NCI-H2171 treated with DMSO at 0.1 percent for 48 hours (cell line): ENCODE data around the gene COL26A1.
"Not testable (repeated sequence)": the region's sequence is repeated elsewhere in the genome, so short reads cannot be mapped to it uniquely, and the experiment has no call there.

Source experiments
- DNase-seq: peaks from one replicate; lab custom pipeline; 2025; lab: John Stamatoyannopoulos, UW

Gene COL26A1

DNA sequence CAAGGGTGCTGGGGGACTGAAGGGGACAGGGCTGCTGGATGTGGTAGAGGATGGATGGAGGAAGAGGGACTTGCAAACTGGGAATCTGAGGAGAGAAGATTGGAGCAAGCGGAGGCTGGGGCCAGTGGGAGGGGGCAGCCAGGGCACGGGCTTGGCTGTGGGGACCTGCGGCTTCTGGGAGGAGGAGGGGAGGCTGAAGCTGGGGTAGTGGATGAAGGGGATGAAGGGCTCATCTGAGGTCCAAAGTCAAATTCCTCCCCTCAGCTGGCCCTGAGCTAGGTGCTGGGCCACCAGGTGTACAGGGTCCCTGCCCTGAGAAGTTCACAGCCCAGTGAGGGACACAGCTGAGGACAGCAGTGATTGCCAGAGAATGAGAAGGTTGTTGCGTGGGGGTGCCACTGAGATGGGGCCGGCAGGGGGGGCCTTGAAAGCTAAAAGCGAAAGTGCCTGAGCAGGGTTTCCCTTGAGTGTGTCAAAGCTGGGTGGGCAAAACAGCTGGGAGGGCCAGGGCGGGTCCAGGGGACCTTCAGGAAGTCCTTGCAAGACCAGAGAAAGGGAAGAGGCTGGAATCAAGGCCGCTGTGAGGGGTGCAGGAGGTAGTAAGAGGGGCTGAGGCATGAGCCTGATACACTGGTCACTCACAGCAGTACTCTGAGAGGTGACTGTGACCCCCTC lies 191.2 kb downstream of the COL26A1 start:
- DNase-seq: no peak

- no peak for DNase-seq
Observed at GRCh38 chr7:101554584-101555268, 192.1 kb downstream of the COL26A1 start.

GRCh38 chr7:101555269-101555920 lies 192.7 kb downstream of the COL26A1 start:
- no peak for DNase-seq

- DNase-seq: no peak
Observed at GRCh38 chr7:101555921-101556275, 193.2 kb downstream of the COL26A1 start.

GRCh38 chr7:101556453-101556968 lies 193.8 kb downstream of the COL26A1 start:
- no peak for DNase-seq

DNA sequence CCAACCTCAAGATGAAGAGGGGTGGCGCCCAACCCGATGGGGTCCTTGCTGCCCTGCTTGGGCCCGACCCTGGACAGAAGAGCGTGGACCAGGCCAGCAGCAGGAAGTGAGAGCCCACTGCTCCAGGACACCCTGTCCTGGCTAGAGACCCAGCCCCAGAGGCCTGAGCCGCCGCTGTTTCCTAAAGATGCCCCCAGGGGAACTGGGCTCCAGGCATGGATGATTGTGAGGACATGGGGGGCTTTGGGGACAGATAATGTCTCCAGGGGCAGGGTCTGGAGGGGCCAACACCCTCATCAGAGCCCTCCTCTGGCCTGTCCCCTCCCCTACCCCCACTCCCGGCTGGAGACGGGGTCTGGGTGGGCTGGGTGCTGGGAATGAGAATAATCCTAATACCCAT lies 194.7 kb downstream of the COL26A1 start:
- DNase-seq: no peak

GRCh38 chr7:101557978-101558741 lies 195.5 kb downstream of the COL26A1 start:
- DNase-seq: no peak

- DNase-seq: no peak
Observed at GRCh38 chr7:101558742-101559325, 196.2 kb downstream of the COL26A1 start.

DNA sequence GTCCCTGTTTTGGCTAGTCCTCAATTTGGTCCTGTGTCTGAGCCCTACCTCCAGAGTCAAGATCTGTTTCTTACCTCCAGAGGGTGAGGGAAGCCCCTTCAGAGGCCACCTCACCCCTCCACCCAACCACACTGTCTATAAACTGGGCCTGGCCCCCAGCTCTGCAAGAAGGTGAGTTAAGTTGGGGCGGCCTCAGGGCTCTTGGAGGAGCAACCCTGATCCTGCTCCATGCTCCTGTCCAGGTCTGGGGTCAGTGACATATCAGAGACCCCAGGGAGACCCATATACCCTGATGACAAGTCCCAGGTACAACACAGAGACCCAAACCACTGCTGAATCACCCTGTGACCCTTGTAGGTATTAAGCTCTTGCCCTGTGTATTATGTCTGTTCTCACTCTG lies 196.9 kb downstream of the COL26A1 start:
- DNase-seq: no peak

DNA sequence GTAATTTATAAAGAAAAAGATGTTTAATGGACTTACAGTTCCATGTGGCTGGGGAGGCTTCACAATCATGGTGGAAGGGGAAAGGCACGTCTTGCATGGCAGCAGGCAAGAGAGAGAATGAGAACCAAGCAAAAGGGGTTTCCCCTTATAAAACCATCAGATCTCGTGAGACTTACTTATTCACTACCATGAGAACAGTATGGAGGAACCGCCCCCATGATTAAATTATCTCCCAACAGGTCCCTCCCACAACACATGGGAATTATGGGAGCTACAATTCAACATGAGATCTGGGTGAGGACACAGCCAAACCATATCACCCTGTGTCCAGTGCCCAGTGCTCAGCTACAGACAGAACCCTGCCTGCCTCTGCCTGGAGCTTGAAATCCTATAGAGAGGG lies 197.3 kb downstream of the COL26A1 start:
- DNase-seq: not testable (repeated sequence)

DNA sequence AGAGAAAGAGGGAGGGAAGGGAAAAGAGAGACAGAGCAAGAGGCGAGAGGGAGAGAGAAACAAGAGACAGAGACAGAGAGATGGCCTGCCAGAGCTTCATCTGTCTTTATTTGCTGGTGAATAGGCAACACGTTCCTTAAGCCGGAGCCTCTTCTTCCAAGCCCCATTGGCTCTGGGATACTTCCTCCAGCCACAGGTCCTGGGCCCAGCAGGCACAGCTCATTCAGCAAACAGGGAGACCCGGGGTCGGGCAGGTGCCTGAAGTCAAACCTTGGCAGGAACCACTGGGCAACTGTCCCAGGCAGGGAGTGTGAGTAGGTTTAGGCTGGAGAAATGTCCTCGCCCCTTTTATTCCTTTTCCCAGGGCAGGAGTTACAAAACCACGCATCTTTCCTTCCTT lies 198.2 kb downstream of the COL26A1 start:
- DNase-seq: no peak

- DNase-seq: not testable (repeated sequence)
Observed at GRCh38 chr7:101561293-101561692, 198.6 kb downstream of the COL26A1 start.

- DNase-seq: no peak
Observed at GRCh38 chr7:101562531-101563197, 200.0 kb downstream of the COL26A1 start.

DNA sequence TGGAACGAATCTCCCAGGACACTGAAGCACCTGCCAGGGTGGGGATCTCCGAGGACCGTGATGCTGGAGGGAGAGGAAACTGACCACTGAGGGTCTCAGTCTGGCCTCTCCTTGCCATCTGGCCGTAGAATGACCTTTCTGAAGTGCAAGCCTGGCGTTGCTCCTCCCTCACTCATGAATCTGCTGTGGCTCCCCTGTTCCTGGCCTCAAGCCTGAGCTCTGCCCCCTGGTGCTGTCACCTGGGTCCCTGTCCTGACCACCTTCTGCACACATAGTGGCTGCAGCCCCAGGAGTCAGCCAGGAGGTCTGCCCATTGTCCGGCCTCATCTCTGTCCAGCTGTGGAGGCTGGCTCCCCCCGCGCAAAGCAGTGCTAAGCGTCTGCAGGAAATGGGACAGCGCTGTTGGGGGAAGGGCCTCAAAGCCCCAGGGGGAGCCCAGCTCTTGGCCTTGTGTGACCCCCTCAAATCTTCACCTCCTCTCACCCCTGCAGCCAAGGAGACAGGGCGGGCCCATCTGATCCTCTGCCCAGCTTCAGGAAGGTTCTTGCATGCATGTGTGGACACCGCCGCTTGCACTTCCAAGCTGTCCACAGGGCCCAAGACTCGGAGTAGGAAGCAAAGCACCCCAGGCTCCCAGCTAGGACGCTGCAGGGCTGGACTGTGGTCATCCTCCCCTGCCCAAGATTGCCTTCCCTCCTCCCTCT lies 200.7 kb downstream of the COL26A1 start:
- DNase-seq: no peak

DNA sequence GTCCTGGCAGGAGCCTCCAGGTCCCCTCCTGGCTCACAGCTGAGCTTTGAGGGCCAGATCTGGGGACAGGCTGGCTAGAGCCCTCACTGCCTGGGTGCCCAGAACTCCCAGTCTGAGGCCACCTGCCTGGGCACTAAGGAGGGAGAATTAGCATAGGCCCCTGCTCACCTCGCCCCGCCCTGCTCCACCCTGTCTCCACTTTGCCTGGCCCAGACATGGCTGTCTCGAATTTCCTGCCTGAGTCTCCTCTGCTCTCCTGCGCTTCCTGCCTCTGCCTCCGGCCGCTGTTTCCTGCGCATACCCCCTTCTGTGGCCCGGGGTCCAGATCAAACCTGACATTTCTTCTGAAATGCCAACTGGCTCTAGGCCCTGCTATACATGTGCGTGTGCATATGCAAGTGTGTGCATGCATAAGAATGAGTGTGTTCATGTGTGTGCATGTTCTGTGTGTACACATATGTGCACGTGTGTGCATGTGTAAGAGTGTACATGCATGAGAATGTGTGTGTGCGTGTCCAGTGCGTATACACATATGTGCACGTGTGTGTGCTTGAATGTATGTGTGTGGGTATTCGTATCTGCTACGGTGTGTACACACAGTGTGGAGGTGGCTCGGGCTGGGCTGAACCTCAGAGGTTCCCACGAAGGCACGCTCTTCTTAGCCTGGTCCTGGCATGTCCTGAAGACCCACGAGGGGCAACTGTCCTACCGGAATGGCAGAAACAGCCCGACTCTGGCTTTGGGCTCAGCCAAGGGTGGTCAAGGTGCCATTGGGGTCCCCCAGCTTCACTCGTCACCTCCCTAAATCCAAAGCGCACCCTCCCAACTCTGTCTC lies 201.5 kb downstream of the COL26A1 start:
- no peak for DNase-seq

- DNase-seq: no peak
Observed at GRCh38 chr7:101564778-101565211, 202.1 kb downstream of the COL26A1 start.

DNA sequence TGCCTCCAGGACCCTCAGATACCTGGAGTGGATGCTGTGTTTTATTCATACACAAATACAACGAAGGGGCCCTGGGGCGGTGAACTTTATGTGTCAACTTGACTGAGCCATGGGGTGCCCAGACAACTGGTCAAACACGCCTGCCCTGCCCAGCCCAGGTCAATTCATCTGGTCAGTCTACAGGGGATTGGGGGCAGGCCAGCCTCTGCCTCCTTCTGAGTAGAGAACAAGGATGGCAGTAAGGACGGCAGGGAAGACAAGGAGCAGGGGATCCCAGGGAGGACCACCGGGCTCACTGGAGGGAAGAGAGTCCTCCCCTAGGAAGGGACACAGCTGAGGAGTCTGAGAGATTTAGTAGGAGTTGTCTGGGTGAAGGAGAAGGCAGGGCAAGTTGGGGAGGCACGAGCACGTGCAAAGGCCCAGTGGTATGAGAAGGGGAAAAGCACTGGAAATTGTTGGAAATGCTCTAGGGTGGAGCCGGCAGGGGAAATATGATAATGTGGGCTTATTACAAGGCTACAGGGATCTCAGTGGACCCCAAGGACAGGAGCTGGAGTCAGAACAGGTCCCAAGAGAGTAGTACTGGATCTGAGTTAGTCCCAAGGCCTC lies 203.0 kb downstream of the COL26A1 start:
- DNase-seq: no peak

- DNase-seq: peak; percentile 47
Observed at GRCh38 chr7:101567230-101567629, 204.6 kb downstream of the COL26A1 start.

GRCh38 chr7:101572156-101572555 lies 209.5 kb downstream of the COL26A1 start:
- DNase-seq: no peak
